Measurements from ENCODE around the gene ARAP3. TPM values are rescaled to one million over a fixed set of nuclear protein-coding genes. Genes with fewer than 3 reads are reported as not detected.

Gene ARAP3
- polyA plus RNA-seq, 3 donors from 2014 or later: 0.68 to 1.3 TPM; not detected in 1

GRCh38 chr5:141605523-141606277 lies 76.3 kb downstream of the ARAP3 start:
- Mint-ChIP-seq H3K36me3 (peaks cover 3 to 9% (median 8%) of the 10 kb centered on the region in 3 donors), H3K4me3 (peak overlapping the region; percentile 80 to 87 (median 82)), H3K27me3 (ENCODE audit: low read depth in 3 of 3) (peaks cover 2 to 10% (median 5%) of the 10 kb centered on the region in 3 donors), H3K27ac (peak overlapping the region; percentile 90 to 98 (median 96)), H3K4me1 (peaks cover 93 to 96% of the 10 kb centered on the region in 2 donors), H3K9me3 (no peaks in the 10 kb centered on the region)
- peak; percentile 87 to 88 (median 87) for DNase-seq

DNA sequence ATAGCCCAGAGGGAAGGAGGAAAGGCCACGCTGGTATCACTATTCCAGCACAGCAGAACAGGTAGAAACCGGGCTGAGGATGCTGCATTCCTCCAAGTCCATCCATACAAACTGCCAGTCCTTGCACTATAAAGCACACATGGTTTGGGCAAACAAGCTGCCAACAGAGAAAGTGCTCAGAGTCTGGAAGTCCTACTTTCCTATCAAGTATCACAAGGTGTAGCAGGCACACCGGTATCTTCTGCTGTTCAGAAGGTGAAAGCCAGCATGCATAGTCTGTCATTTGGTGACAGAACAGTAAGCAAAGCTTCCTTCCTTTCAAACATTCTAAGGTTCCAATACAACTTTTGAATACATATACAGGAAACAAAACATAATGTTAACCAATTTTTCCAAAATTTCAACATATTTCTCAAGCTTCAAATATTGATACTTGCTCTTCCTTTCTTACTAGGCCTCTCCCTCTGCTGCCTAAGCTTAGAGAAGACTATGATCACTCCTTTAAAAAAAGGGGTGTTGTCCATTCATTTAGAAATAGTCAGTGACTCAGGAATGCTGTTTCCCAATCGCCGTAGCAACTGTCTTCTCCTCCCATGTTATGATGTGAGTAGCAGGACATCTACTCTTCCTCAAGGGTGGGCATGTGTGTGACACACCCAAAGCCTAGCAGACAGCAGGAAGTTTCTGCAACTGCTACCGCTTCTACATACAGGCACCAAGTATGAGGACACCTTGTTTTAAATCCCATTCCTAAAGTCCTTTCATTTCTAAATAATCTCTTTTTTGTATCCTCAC lies 77.9 kb downstream of the ARAP3 start:
- peak in 1 of 3 donors; percentile 24 for DNase-seq
- Mint-ChIP-seq H3K9me3 (no peaks in the 10 kb centered on the region), H3K4me3 (peak overlapping the region; percentile 79 to 87 (median 85)), H3K4me1 (peaks cover 97 to 100% of the 10 kb centered on the region in 2 donors), H3K36me3 (peaks cover 0 to 6% (median 5%) of the 10 kb centered on the region in 3 donors), H3K27me3 (ENCODE audit: low read depth in 3 of 3) (peaks cover 2 to 10% (median 5%) of the 10 kb centered on the region in 3 donors), H3K27ac (peak overlapping the region; percentile 90 to 98 (median 96))

Other genes with a start within 250 kb of the ARAP3 start
- 1 to 10 TPM in 1 of 3 donors, under 1 TPM in 2; 0.63 to 1.3 (median 0.77) TPM for gene PCDHGC3, start 206.3 kb downstream of the ARAP3 start, polyA plus RNA-seq
- gene PCDHGC4, start 197.2 kb downstream of the ARAP3 start, polyA plus RNA-seq: not detected
- gene PCDHGC5, start 193.1 kb downstream of the ARAP3 start, polyA plus RNA-seq: not detected
- gene DIAPH1, start 63.2 kb downstream of the ARAP3 start, polyA plus RNA-seq: 100 to 1,000 TPM; 108 to 187 (median 123) TPM
- 100 to 1,000 TPM in 1 of 3 donors, 10 to 100 TPM in 2; 71.5 to 140 (median 80.6) TPM for gene HDAC3, start 45.4 kb downstream of the ARAP3 start, polyA plus RNA-seq
- gene RELL2, start 45.2 kb downstream of the ARAP3 start, polyA plus RNA-seq: 1 to 10 TPM; 1.0 to 3.1 (median 1.5) TPM
- gene FCHSD1, start 30.8 kb downstream of the ARAP3 start, polyA plus RNA-seq: 10 to 100 TPM in 2 of 3 donors, 1 to 10 TPM in 1; 5.9 to 14.7 (median 10.9) TPM
- 10 to 100 TPM; 19.0 to 26.7 (median 21.8) TPM for gene PCDH1, start 196.2 kb upstream of the ARAP3 start, polyA plus RNA-seq
- gene DELE1, start 241.6 kb upstream of the ARAP3 start, polyA plus RNA-seq: 10 to 100 TPM; 38.2 to 47.1 (median 44.7) TPM

Measured in immature natural killer cell (primary cell).